PFSK-1 (cell line): Measurements from ENCODE around the gene ERBB4.

Experiments used
- FOXP2 ChIP-seq: optimal IDR thresholded peaks from 2 replicates; pipeline ENCODE3; 2011; ENCODE audit warnings: borderline replicate concordance, control low read depth, inconsistent platforms; ENCODE audit not compliant: insufficient read depth; ENCODE audit errors: extremely low read length, extremely low read depth
- POLR2AphosphoS5 ChIP-seq: IDR thresholded peaks from 2 replicates; pipeline ENCODE4 v1.6.1; 2012; ENCODE audit warnings: low read depth, mild to moderate bottlenecking, control low read depth, low read length, moderate library complexity
- SIN3A ChIP-seq: IDR thresholded peaks from 2 replicates; pipeline ENCODE4 v1.6.1; 2012; ENCODE audit warnings: mild to moderate bottlenecking, low read length, moderate library complexity, borderline replicate concordance; ENCODE audit not compliant: insufficient read depth
- TAF1 ChIP-seq: IDR thresholded peaks from 2 replicates; pipeline ENCODE4 v1.6.1; 2012; ENCODE audit warnings: low read length, control low read depth, borderline replicate concordance; ENCODE audit not compliant: insufficient read depth
- TF ChIP-seq, protein P1 (sequence below), 2 experiments: IDR thresholded peaks; 2 replicates each; pipeline versions ENCODE4 v1.6.1 to v1.8.0; 2011 to 2012; ENCODE audit warnings: low read depth in 2 of 2, low read length in 2 of 2, control low read depth in 1 of 2, inconsistent platforms in 1 of 2, mild to moderate bottlenecking in 1 of 2, moderate library complexity in 1 of 2; ENCODE audit not compliant: insufficient read depth in 1 of 2

DNA sequence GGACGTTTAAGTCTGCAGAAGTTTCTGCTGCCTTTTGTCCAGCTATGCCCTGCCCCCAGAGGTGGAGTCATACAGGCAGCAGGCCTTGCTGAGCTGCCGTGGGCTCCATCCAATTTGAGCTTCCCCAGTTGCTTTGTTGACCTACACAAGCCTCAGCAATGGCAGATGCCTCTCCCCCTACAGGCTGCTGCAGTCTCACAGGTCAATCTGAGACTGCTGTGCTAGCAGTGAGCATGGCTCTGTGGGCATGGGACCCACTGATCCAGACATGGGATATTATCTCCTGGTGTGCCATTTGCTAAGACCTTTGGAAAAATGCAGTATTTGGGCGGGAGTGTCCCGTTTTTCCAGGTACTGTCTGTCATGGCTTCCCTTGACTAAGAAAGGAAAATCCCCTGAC, 726.0 kb downstream of the ERBB4 start:
- no peak for TF ChIP-seq SIN3A
- TF ChIP-seq TAF1 = no peak
- TF ChIP-seq, protein P1, sequence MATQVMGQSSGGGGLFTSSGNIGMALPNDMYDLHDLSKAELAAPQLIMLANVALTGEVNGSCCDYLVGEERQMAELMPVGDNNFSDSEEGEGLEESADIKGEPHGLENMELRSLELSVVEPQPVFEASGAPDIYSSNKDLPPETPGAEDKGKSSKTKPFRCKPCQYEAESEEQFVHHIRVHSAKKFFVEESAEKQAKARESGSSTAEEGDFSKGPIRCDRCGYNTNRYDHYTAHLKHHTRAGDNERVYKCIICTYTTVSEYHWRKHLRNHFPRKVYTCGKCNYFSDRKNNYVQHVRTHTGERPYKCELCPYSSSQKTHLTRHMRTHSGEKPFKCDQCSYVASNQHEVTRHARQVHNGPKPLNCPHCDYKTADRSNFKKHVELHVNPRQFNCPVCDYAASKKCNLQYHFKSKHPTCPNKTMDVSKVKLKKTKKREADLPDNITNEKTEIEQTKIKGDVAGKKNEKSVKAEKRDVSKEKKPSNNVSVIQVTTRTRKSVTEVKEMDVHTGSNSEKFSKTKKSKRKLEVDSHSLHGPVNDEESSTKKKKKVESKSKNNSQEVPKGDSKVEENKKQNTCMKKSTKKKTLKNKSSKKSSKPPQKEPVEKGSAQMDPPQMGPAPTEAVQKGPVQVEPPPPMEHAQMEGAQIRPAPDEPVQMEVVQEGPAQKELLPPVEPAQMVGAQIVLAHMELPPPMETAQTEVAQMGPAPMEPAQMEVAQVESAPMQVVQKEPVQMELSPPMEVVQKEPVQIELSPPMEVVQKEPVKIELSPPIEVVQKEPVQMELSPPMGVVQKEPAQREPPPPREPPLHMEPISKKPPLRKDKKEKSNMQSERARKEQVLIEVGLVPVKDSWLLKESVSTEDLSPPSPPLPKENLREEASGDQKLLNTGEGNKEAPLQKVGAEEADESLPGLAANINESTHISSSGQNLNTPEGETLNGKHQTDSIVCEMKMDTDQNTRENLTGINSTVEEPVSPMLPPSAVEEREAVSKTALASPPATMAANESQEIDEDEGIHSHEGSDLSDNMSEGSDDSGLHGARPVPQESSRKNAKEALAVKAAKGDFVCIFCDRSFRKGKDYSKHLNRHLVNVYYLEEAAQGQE (IDR thresholded peaks at IDR 0.05; ENCODE audit: insufficient read depth in 1 of 2, low read depth in 2 of 2, low read length in 2 of 2) = no peak
- no peak for TF ChIP-seq POLR2AphosphoS5
- no peak for TF ChIP-seq FOXP2
